Naive thymus-derived CD4-positive, alpha-beta T cell (primary cell): ENCODE data around the gene VPS13A. TPM values are rescaled to one million over a fixed set of nuclear protein-coding genes. Genes with fewer than 3 reads are reported as not detected.

Experiments used
- ATAC-seq: fragments of 150-1000 bp; cut with Tn5 transposase; 2 replicates; pipeline ENCODE4 v1.10.0; 2021; ENCODE audit warnings: mild to moderate bottlenecking, moderate library complexity
- CTCF ChIA-PET: fragments of 350-600 bp; sonication (Branson Sonifier 250); formaldehyde crosslinking; loops from one replicate; lab custom pipeline; 2021; ENCODE audit warnings: antibody characterized with exemption; lab: Charles Lee
- POLR2A ChIA-PET: fragments of 350-600 bp; sonication (Branson Sonifier 250); formaldehyde crosslinking; loops from one replicate; lab custom pipeline; 2021; ENCODE audit warnings: antibody characterized with exemption, inconsistent platforms; lab: Charles Lee
- DNase-seq, 9 donors: peaks; one replicate each; pipeline versions ENCODE4 v3.0.0 to v3.0.0-alpha.2; 2020 to 2022; ENCODE audit warnings: mixed read lengths in 1 of 9
- H3K27ac ChIP-seq: one replicate; pipeline ENCODE4 v1.7.0; 2013; ENCODE audit warnings: mild to moderate bottlenecking, low read depth, low read length, moderate library complexity
- H3K27me3 ChIP-seq, 2 donors: one replicate each; pipeline ENCODE4 v1.7.0; 2013; ENCODE audit warnings: low read length in 2 of 2, mild to moderate bottlenecking in 2 of 2, moderate library complexity in 2 of 2; ENCODE audit not compliant: control insufficient read depth in 2 of 2, insufficient read depth in 2 of 2
- H3K36me3 ChIP-seq, 3 experiments: 1 replicate in 2 of 3; 2 replicates in 1 of 3; pipeline ENCODE4 v1.7.0; 2013; ENCODE audit warnings: low read length in 3 of 3, mild to moderate bottlenecking in 3 of 3, moderate library complexity in 1 of 3; ENCODE audit not compliant: insufficient read depth in 3 of 3, control insufficient read depth in 2 of 3
- H3K4me1 ChIP-seq, 2 donors: one replicate each; pipeline ENCODE4 v1.7.0; 2013; ENCODE audit warnings: low read length in 2 of 2, mild to moderate bottlenecking in 2 of 2, moderate library complexity in 1 of 2; ENCODE audit not compliant: control insufficient read depth in 2 of 2, insufficient read depth in 2 of 2
- H3K4me3 ChIP-seq: 2 replicates; pipeline ENCODE4 v1.7.0; 2013; ENCODE audit warnings: mild to moderate bottlenecking, low read length
- H3K9me3 ChIP-seq, 3 experiments: 1 replicate in 2 of 3; 2 replicates in 1 of 3; pipeline ENCODE4 v1.7.0; 2013; ENCODE audit warnings: low read length in 3 of 3; ENCODE audit not compliant: control insufficient read depth in 2 of 3
- H3K27ac Mint-ChIP-seq, 9 donors: one replicate each; pipeline ENCODE4 v1.8.0; 2020 to 2022; ENCODE audit warnings: mixed read lengths in 9 of 9, mild to moderate bottlenecking in 8 of 9, moderate library complexity in 5 of 9, inconsistent platforms in 2 of 9
- H3K27me3 Mint-ChIP-seq, 5 donors: one replicate each; pipeline ENCODE4 v1.8.0; 2021 to 2022; ENCODE audit warnings: mixed read lengths in 5 of 5, mild to moderate bottlenecking in 1 of 5
- H3K36me3 Mint-ChIP-seq, 5 donors: one replicate each; pipeline ENCODE4 v1.8.0; 2020 to 2022; ENCODE audit warnings: mixed read lengths in 5 of 5, mild to moderate bottlenecking in 3 of 5, inconsistent platforms in 1 of 5
- H3K4me1 Mint-ChIP-seq, 7 donors: one replicate each; pipeline ENCODE4 v1.8.0; 2020 to 2022; ENCODE audit warnings: mixed read lengths in 7 of 7, mild to moderate bottlenecking in 3 of 7, inconsistent platforms in 1 of 7
- H3K4me3 Mint-ChIP-seq, 10 donors: one replicate each; pipeline ENCODE4 v1.8.0; 2020 to 2022; ENCODE audit warnings: mild to moderate bottlenecking in 10 of 10, mixed read lengths in 10 of 10, moderate library complexity in 6 of 10, inconsistent platforms in 2 of 10
- H3K9me3 Mint-ChIP-seq, 11 donors: one replicate each; pipeline ENCODE4 v1.8.0; 2020 to 2022; ENCODE audit warnings: mixed read lengths in 11 of 11, mild to moderate bottlenecking in 4 of 11, inconsistent platforms in 1 of 11, moderate library complexity in 1 of 11
- intact Hi-C, 2 donors: fragments of 100-400 bp; cut with micrococcal nuclease; formaldehyde crosslinking; loops; one replicate each; pipeline ENCODE4 v1.15.1; 2023
- polyA plus RNA-seq, 2 donors: library from polyadenylated mRNA; unstranded; fragments of 300-500 nt; fragmentation: Illumina TruSeq; gene quantifications; one replicate each; pipeline ENCODE4 v1.2.3, GENCODE V29; 2021
- total RNA-seq, 6 experiments: library from RNA in 5 of 6; stranded (reverse) in 5 of 6; gene quantifications; 1 replicate in 5 of 6; 2 replicates in 1 of 6; pipeline ENCODE4 v1.2.3 and lab custom pipeline; 2021 to 2026

VPS13A gene
- total and polyA plus RNA-seq, 7 experiments from 2014 or later: 3.0 to 52.8 (median 40.9) TPM

- H3K9me3 Mint-ChIP-seq: peaks cover 0 to 3% (median 0%) of the 10 kb centered on the region in 11 donors
- ChIA-PET CTCF (interaction anchor here (0.9 to 1.9 kb wide), 2 partner anchors 28 to 760 kb away, joined by 4 read pairs; no protein-coding TSS in a partner anchor), POLR2A (no interaction called here)
- H3K27ac Mint-ChIP-seq: no peak overlapping the region
- DNase-seq: no peak
- H3K4me3 Mint-ChIP-seq: no peak overlapping the region
- Histone ChIP-seq H3K4me3 (no peak overlapping the region), H3K27ac (no peak overlapping the region), H3K36me3 (no peaks in the 10 kb centered on the region), H3K9me3 (no peaks in the 10 kb centered on the region), H3K4me1 (no peaks in the 10 kb centered on the region), H3K27me3 (no peaks in the 10 kb centered on the region)
- intact Hi-C loops: loop anchor here (5.0 to 10.0 kb wide), 3 partner anchors 55 to 832 kb away; no protein-coding TSS in a partner anchor
- H3K4me1 Mint-ChIP-seq: peaks cover 4 to 6% (median 4%) of the 10 kb centered on the region in 7 donors
- H3K27me3 Mint-ChIP-seq: peaks cover 0 to 3% (median 0%) of the 10 kb centered on the region in 5 donors
- no peak for ATAC-seq
- no peaks in the 10 kb centered on the region for H3K36me3 Mint-ChIP-seq
Observed at GRCh38 chr9:77429928-77430327, 252.6 kb downstream of the VPS13A start.

DNA sequence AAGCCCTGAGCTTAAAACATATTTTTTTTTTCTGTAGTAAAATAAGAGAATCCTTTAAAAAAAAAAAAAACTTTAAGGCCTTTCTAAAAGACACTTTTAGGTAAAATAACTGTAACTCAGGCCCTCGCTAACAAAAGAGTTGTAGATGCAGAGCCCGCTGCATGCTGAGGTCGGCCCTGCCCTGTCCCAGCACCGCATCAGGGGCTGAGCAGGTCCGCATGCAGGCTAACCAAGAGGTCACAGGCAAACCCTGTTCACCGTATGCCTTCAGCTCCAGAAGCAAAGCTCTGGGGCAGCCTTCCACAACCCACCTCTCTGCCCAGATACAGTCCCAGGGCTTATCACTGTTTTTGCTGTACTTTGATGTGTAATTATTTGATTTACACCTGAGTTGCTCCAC, 254.7 kb downstream of the VPS13A start:
- Histone ChIP-seq H3K9me3 (no peaks in the 10 kb centered on the region), H3K4me1 (no peaks in the 10 kb centered on the region), H3K27me3 (no peaks in the 10 kb centered on the region), H3K36me3 (no peaks in the 10 kb centered on the region), H3K4me3 (no peak overlapping the region), H3K27ac (no peak overlapping the region)
- POLR2A ChIA-PET: no interaction called here
- H3K9me3 Mint-ChIP-seq: no peaks in the 10 kb centered on the region
- H3K4me3 Mint-ChIP-seq: no peak overlapping the region
- peaks cover 4 to 6% (median 4%) of the 10 kb centered on the region in 7 donors for H3K4me1 Mint-ChIP-seq
- H3K27me3 Mint-ChIP-seq: peaks cover 0 to 3% (median 0%) of the 10 kb centered on the region in 5 donors
- DNase-seq (no peak), ATAC-seq (no peak)
- H3K36me3 Mint-ChIP-seq: no peaks in the 10 kb centered on the region
- CTCF ChIA-PET: no interaction called here
- intact Hi-C loops: loop anchor here (2.0 to 10.0 kb wide), 5 partner anchors 53 to 830 kb away; no protein-coding TSS in a partner anchor
- no peak overlapping the region for H3K27ac Mint-ChIP-seq

DNA sequence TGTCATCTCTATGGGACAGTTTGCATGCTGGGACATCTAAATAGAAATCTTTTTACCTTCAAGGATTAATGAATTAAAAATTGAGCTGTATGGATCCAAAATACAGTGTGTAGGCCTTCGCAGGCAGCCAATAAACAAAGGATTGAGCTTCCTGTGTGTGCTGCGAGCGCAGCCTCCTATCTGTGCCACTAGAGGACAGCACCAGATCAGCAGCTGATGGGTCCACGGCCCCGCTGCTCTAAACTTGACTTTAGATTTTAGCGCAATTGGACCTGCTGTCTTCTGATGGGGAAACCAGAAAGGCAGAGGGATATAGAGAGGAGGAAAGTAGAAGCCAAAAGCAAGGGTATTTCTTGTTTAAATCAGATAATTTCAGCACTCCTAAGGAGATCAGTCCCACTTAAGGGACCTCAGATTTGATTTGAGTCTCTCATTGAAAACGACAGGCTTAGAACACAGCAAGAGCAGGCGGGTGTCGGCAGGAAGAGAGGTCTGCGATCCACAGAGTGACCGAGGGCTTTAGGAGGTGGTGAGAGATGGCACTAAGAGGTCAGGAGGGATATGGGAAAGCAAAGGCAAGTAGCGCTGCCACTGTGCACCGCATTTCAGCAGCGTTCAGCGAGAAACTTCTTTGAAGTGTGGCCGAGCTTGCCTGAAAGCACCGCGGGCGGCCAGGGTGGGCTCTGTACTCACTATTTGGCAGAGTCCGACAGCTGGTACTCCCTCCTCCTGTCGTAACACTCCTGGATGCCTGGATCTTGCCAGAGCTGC, 256.5 kb downstream of the VPS13A start:
- intact Hi-C loops: loop anchor here (1.0 to 10.0 kb wide), 10 partner anchors 23 to 828 kb away; no protein-coding TSS in a partner anchor
- ChIA-PET POLR2A (no interaction called here), CTCF (interaction anchor here (0.7 to 2.2 kb wide), 8 partner anchors 17 to 937 kb away, joined by 3 to 12 read pairs (median 3); partner anchors contain the start of gene CEP78)
- peak; percentile 24 to 62 (median 46) for DNase-seq
- H3K9me3 Mint-ChIP-seq: no peaks in the 10 kb centered on the region
- peak; percentile 90 for ATAC-seq
- H3K9me3 ChIP-seq: no peaks in the 10 kb centered on the region
- H3K27ac Mint-ChIP-seq: no peak overlapping the region
- no peak overlapping the region for H3K27ac ChIP-seq
- no peaks in the 10 kb centered on the region for H3K36me3 Mint-ChIP-seq
- peak overlapping the region in 3 of 10 donors; percentile 9 to 70 (median 29) for H3K4me3 Mint-ChIP-seq
- peaks cover 0 to 8% (median 0%) of the 10 kb centered on the region in 5 donors for H3K27me3 Mint-ChIP-seq
- H3K36me3 ChIP-seq: no peaks in the 10 kb centered on the region
- H3K4me3 ChIP-seq: no peak overlapping the region
- no peaks in the 10 kb centered on the region for H3K27me3 ChIP-seq
- H3K4me1 ChIP-seq: no peaks in the 10 kb centered on the region
- H3K4me1 Mint-ChIP-seq: peaks cover 4 to 6% (median 4%) of the 10 kb centered on the region in 7 donors

GRCh38 chr9:77435277-77435676, 257.9 kb downstream of the VPS13A start:
- H3K9me3 ChIP-seq: no peaks in the 10 kb centered on the region
- Mint-ChIP-seq H3K9me3 (no peaks in the 10 kb centered on the region), H3K4me3 (no peak overlapping the region), H3K36me3 (no peaks in the 10 kb centered on the region), H3K4me1 (peaks cover 4 to 6% (median 4%) of the 10 kb centered on the region in 7 donors), H3K27me3 (peaks cover 0 to 12% (median 0%) of the 10 kb centered on the region in 5 donors), H3K27ac (no peak overlapping the region)
- intact Hi-C loops: loop anchor here (10.0 kb wide), 2 partner anchors 50 to 530 kb away; no protein-coding TSS in a partner anchor
- no peaks in the 10 kb centered on the region for H3K27me3 ChIP-seq
- H3K4me3 ChIP-seq: no peak overlapping the region
- POLR2A ChIA-PET: no interaction called here
- H3K36me3 ChIP-seq: no peaks in the 10 kb centered on the region
- CTCF ChIA-PET: interaction anchor here (0.6 to 0.7 kb wide), 2 partner anchors 16 to 103 kb away, joined by 3 read pairs; no protein-coding TSS in a partner anchor
- H3K4me1 ChIP-seq: no peaks in the 10 kb centered on the region
- ATAC-seq (no peak), DNase-seq (no peak)
- H3K27ac ChIP-seq: no peak overlapping the region

DNA sequence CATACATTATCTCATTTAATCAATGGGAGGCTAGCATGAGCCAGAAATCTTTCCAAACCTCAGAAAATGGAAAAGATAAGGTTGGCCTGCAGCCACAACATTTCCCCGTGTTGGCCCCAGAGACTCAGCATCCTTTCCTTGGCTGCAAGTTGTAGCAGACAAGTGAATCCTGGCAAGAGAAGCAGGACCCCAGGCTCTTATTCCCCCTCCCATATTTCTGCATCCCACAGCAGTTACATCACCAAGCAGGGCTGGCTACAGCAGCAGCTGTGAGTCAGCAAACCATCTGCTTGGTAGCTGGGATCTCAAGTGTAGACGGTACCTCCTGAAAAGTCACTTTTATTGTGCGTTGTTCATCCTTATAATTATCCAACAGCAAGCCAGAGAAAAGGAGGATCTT, 258.4 kb downstream of the VPS13A start:
- Histone ChIP-seq H3K9me3 (no peaks in the 10 kb centered on the region), H3K27ac (no peak overlapping the region), H3K4me3 (no peak overlapping the region), H3K36me3 (no peaks in the 10 kb centered on the region), H3K27me3 (no peaks in the 10 kb centered on the region), H3K4me1 (no peaks in the 10 kb centered on the region)
- ATAC-seq (no peak), DNase-seq (no peak)
- Mint-ChIP-seq H3K4me3 (no peak overlapping the region), H3K27ac (no peak overlapping the region), H3K27me3 (peaks cover 0 to 12% (median 0%) of the 10 kb centered on the region in 5 donors), H3K4me1 (peaks cover 4 to 6% (median 4%) of the 10 kb centered on the region in 7 donors), H3K9me3 (no peaks in the 10 kb centered on the region), H3K36me3 (no peaks in the 10 kb centered on the region)
- ChIA-PET CTCF (no interaction called here), POLR2A (no interaction called here)
- intact Hi-C loops: loop anchor here (10.0 kb wide), 2 partner anchors 49 to 529 kb away; no protein-coding TSS in a partner anchor

- H3K27me3 ChIP-seq: no peaks in the 10 kb centered on the region
- Mint-ChIP-seq H3K36me3 (no peaks in the 10 kb centered on the region), H3K4me1 (peaks cover 3 to 4% (median 4%) of the 10 kb centered on the region in 7 donors), H3K9me3 (no peaks in the 10 kb centered on the region), H3K4me3 (no peak overlapping the region), H3K27me3 (peaks cover 0 to 11% (median 0%) of the 10 kb centered on the region in 5 donors), H3K27ac (no peak overlapping the region)
- ATAC-seq (no peak), DNase-seq (no peak)
- no peaks in the 10 kb centered on the region for H3K4me1 ChIP-seq
- no peak overlapping the region for H3K4me3 ChIP-seq
- CTCF ChIA-PET: no interaction called here
- no peaks in the 10 kb centered on the region for H3K9me3 ChIP-seq
- POLR2A ChIA-PET: no interaction called here
- no peaks in the 10 kb centered on the region for H3K36me3 ChIP-seq
- no peak overlapping the region for H3K27ac ChIP-seq
- intact Hi-C loops: loop anchor here (10.0 kb wide), 2 partner anchors 46 to 526 kb away; no protein-coding TSS in a partner anchor
Observed at GRCh38 chr9:77438653-77439052, 261.3 kb downstream of the VPS13A start.
